ENCODE measurements around the gene RFX7.

DNA sequence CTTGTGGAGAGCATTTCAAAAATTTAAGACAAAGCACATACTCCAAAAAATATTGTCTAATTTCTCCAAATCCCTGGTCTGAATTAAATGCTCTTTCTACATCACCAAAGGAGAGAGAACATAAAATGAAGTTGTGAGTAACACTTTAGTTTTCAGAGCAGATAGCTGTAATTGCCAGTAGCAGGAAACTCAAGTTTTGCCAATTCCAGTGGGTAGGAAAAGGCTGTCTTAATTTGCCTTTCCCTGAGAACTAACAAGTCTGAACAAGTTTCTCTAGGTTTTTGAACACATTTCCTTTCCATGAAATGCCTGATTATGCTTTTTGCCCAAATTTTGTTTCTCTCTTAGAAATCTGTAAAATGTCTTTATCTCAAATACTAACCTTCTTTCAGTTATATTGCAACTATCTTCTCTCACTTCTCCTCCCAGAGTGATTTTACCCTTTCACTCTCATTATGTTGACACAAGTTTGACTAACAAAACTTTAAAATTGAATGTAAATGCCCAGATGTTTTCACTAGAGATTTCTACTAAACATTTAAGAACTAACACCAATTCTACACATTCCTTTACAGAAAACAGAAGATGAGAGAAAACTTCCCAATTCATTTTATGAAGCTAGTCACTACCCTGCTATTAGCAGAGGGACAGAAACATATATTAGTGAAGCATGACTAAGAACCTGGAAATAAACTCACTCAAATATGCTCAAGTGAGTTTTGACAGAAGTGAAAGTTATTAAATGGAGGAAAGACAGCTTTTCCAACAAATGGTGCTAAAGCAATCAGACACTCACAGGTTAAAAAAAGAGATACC lies 38.4 kb downstream of the RFX7 start:
- no peak for TF ChIP-seq CTBP1 (IDR thresholded peaks at IDR 0.05; ENCODE audit: borderline replicate concordance)
- no peak for TF ChIP-seq ELF4 (IDR thresholded peaks at IDR 0.05)
- no peak for TF ChIP-seq SP1 (IDR thresholded peaks at IDR 0.05)
- no peak for TF ChIP-seq HDGF (IDR thresholded peaks at IDR 0.05; ENCODE audit: borderline replicate concordance)
- no peak for TF ChIP-seq FOXM1 (IDR thresholded peaks at IDR 0.05; ENCODE audit: borderline replicate concordance)
- TF ChIP-seq, protein P1, sequence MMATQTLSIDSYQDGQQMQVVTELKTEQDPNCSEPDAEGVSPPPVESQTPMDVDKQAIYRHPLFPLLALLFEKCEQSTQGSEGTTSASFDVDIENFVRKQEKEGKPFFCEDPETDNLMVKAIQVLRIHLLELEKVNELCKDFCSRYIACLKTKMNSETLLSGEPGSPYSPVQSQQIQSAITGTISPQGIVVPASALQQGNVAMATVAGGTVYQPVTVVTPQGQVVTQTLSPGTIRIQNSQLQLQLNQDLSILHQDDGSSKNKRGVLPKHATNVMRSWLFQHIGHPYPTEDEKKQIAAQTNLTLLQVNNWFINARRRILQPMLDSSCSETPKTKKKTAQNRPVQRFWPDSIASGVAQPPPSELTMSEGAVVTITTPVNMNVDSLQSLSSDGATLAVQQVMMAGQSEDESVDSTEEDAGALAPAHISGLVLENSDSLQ (IDR thresholded peaks at IDR 0.05) = no peak
- TF ChIP-seq ARNT (IDR thresholded peaks at IDR 0.05) = no peak
- no peak for TF ChIP-seq TARDBP (IDR thresholded peaks at IDR 0.05)
- no peak for TF ChIP-seq FOXK2 (IDR thresholded peaks at IDR 0.05)
- no peak for TF ChIP-seq SUZ12 (IDR thresholded peaks at IDR 0.05)
- no peak for TF ChIP-seq ZNF384 (IDR thresholded peaks at IDR 0.05)
- TF ChIP-seq L3MBTL2 (conservative IDR thresholded peaks at IDR 0.05) = no peak
- TF ChIP-seq FOXA1 (IDR thresholded peaks at IDR 0.05) = no peak
- TF ChIP-seq LEF1 (IDR thresholded peaks at IDR 0.05; ENCODE audit: borderline replicate concordance) = no peak

Data from HEK293T (cell line).